Activated CD4-positive, alpha-beta T cell treated with anti-CD3 and anti-CD28 coated beads, Interleukin-2, amount 10 ng/mL, durations not matched to agents 24 days and 14 days (primary cell): ENCODE results near the gene TMSB4X. TPM values are rescaled to one million over a fixed set of nuclear protein-coding genes. Genes with fewer than 3 reads are reported as not detected.
A peak's percentile ranks its signal among the peaks of the same experiment; 100 is the strongest.
"Not testable (repeated sequence)": the region's sequence is repeated elsewhere in the genome, so short reads cannot be mapped to it uniquely, and the experiment has no call there.

Experiments used
- DNase-seq: peaks from one replicate; pipeline ENCODE4 v3.0.0; 2022
- H3K27ac Mint-ChIP-seq: one replicate; pipeline ENCODE4 v1.8.0; 2022; ENCODE audit warnings: mild to moderate bottlenecking, mixed read lengths
- H3K27me3 Mint-ChIP-seq: one replicate; pipeline ENCODE4 v1.8.0; 2022; ENCODE audit warnings: mixed read lengths
- H3K36me3 Mint-ChIP-seq: one replicate; pipeline ENCODE4 v1.8.0; 2022; ENCODE audit warnings: low read depth, mild to moderate bottlenecking, mixed read lengths
- H3K4me1 Mint-ChIP-seq: one replicate; pipeline ENCODE4 v1.8.0; 2021; ENCODE audit warnings: mixed read lengths
- H3K4me3 Mint-ChIP-seq: one replicate; pipeline ENCODE4 v1.8.0; 2022; ENCODE audit warnings: mild to moderate bottlenecking, moderate library complexity, mixed read lengths
- H3K9me3 Mint-ChIP-seq: one replicate; pipeline ENCODE4 v1.8.0; 2021; ENCODE audit warnings: mixed read lengths
- intact Hi-C: fragments of 100-400 bp; cut with micrococcal nuclease; formaldehyde crosslinking; loops from one replicate; pipeline ENCODE4 v1.15.1; 2023
- total RNA-seq: library from RNA; stranded (reverse); gene quantifications from 2 replicates; pipeline ENCODE4 v1.2.3, GENCODE V29; 2022

Gene TMSB4X
- total RNA-seq, 1 donor from 2014 or later = 5,263 TPM

- intact Hi-C loops = no loop called here
- Mint-ChIP-seq H3K9me3 (no peaks in the 10 kb centered on the region), H3K27ac (peak overlapping the region; percentile 0), H3K4me1 (peaks cover 38% of the 10 kb centered on the region), H3K36me3 (no peaks in the 10 kb centered on the region), H3K27me3 (no peaks in the 10 kb centered on the region), H3K4me3 (no peak overlapping the region)
- peak; percentile 33 for DNase-seq
Measured at GRCh38 chrX:13015536-13016236, 40.8 kb downstream of the TMSB4X start.

- H3K4me3 Mint-ChIP-seq, H3K36me3 Mint-ChIP-seq, H3K27me3 Mint-ChIP-seq, H3K27ac Mint-ChIP-seq, intact Hi-C loops, DNase-seq, H3K9me3 Mint-ChIP-seq: not testable (repeated sequence)
- H3K4me1 Mint-ChIP-seq = peaks cover 37% of the 10 kb centered on the region
Measured at GRCh38 chrX:13016731-13017130, 41.8 kb downstream of the TMSB4X start.

GRCh38 chrX:13022926-13023325, 48.0 kb downstream of the TMSB4X start:
- H3K27ac Mint-ChIP-seq = no peak overlapping the region
- no peak overlapping the region for H3K4me3 Mint-ChIP-seq
- intact Hi-C loops = no loop called here
- no peaks in the 10 kb centered on the region for H3K9me3 Mint-ChIP-seq
- H3K4me1 Mint-ChIP-seq = peaks cover 40% of the 10 kb centered on the region
- no peaks in the 10 kb centered on the region for H3K36me3 Mint-ChIP-seq
- peak; percentile 29 for DNase-seq
- H3K27me3 Mint-ChIP-seq = no peaks in the 10 kb centered on the region

GRCh38 chrX:13023567-13023966, 48.7 kb downstream of the TMSB4X start:
- Mint-ChIP-seq H3K9me3 (no peaks in the 10 kb centered on the region), H3K4me1 (peaks cover 43% of the 10 kb centered on the region), H3K27me3 (no peaks in the 10 kb centered on the region), H3K4me3 (no peak overlapping the region), H3K27ac (peak overlapping the region; percentile 37), H3K36me3 (no peaks in the 10 kb centered on the region)
- intact Hi-C loops = no loop called here
- DNase-seq = peak; percentile 41

DNA sequence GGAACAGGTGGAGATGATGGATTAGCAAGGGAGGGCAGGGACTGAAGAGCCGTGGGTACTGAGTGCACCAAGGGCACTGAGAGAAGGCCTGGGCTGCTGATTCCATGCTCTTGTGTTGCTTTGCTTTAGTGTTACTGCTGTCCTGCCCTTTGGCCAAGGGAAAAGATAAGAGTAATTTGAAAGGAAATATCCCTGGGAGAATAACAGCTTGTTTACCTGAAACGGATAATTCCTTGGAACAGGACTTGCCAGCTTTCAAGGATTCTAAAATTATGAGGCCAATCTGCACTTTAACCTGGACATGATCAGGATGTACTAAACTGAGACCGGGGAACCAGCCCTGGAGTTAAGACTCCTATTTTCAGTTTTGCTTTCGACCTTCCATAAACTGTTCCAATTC, 49.1 kb downstream of the TMSB4X start:
- Mint-ChIP-seq H3K27me3 (no peaks in the 10 kb centered on the region), H3K27ac (peak overlapping the region; percentile 37), H3K4me3 (no peak overlapping the region), H3K36me3 (no peaks in the 10 kb centered on the region), H3K9me3 (no peaks in the 10 kb centered on the region), H3K4me1 (peaks cover 43% of the 10 kb centered on the region)
- DNase-seq = peak; percentile 26
- intact Hi-C loops = no loop called here

DNA sequence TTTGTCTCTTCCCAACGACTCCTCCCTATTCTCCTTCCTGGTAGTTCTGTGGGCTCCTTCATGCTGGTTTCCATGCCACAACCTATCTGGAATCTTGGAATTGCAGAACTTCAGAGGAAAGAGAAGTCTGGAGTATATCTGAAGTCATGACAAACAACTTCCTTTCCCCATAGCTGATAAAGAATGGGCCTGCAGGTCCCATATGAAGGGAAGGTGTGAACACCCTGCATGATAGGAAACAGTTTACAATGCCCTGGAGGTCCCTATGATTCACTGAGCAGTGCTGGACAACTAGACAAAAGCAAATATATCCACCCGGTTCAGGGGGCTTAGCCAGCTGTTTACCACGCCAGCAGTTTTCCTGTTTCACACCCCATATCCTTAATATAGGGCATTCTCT, 50.1 kb downstream of the TMSB4X start:
- Mint-ChIP-seq H3K27ac (no peak overlapping the region), H3K9me3 (no peaks in the 10 kb centered on the region), H3K36me3 (no peaks in the 10 kb centered on the region), H3K27me3 (no peaks in the 10 kb centered on the region), H3K4me1 (peaks cover 51% of the 10 kb centered on the region), H3K4me3 (no peak overlapping the region)
- intact Hi-C loops = no loop called here
- DNase-seq = peak; percentile 33

Other genes with a start within 250 kb of the TMSB4X start
- 111 and 115 TPM in 2 replicates for gene PRPS2, start 183.7 kb upstream of the TMSB4X start, total RNA-seq
- gene TLR7, start 108.0 kb upstream of the TMSB4X start, total RNA-seq = 0.12 and 0.17 TPM in 2 replicates
- not detected in 2 replicates for gene TLR8, start 68.5 kb upstream of the TMSB4X start, total RNA-seq
- gene FAM9C, start 69.5 kb downstream of the TMSB4X start, total RNA-seq = not detected in 2 replicates